Activated CD8-positive, alpha-beta memory T cell treated with anti-CD3 and anti-CD28 coated beads for 4 hours (primary cell): ENCODE results near the gene IL20RB.
"Not testable (repeated sequence)": the region's sequence is repeated elsewhere in the genome, so short reads cannot be mapped to it uniquely, and the experiment has no call there.

ENCODE experiments used
- DNase-seq, 2 donors: peaks; one replicate each; pipeline ENCODE4 v3.0.0-alpha.2; 2020; ENCODE audit warnings: low read depth in 2 of 2

Gene IL20RB

GRCh38 chr3:136943436-136943835 lies 14.3 kb upstream of the IL20RB start:
- no peak for DNase-seq

GRCh38 chr3:136946978-136947377 lies 10.8 kb upstream of the IL20RB start:
- no peak for DNase-seq

GRCh38 chr3:136947477-136947876 lies 10.3 kb upstream of the IL20RB start:
- DNase-seq = no peak

GRCh38 chr3:136949146-136949545 lies 8.6 kb upstream of the IL20RB start:
- no peak for DNase-seq

- DNase-seq = no peak
These were observed 8.1 kb upstream of the IL20RB start for GRCh38 chr3:136949708-136950107.

- DNase-seq = no peak
These were observed 7.2 kb upstream of the IL20RB start for GRCh38 chr3:136950623-136951022.

GRCh38 chr3:136952292-136952691 lies 5.5 kb upstream of the IL20RB start:
- no peak for DNase-seq

GRCh38 chr3:136954251-136954650 lies 3.5 kb upstream of the IL20RB start:
- no peak for DNase-seq

GRCh38 chr3:136954980-136955780 lies 2.6 kb upstream of the IL20RB start:
- no peak for DNase-seq

GRCh38 chr3:136955813-136956212 lies 2.0 kb upstream of the IL20RB start:
- no peak for DNase-seq

- DNase-seq = no peak
These were observed 812 bp upstream of the IL20RB start for GRCh38 chr3:136956971-136957370.

GRCh38 chr3:136958939-136959338 lies 1.2 kb downstream of the IL20RB start:
- no peak for DNase-seq

GRCh38 chr3:136959599-136959998 lies 1.8 kb downstream of the IL20RB start:
- no peak for DNase-seq

GRCh38 chr3:136960838-136961836 lies 3.4 kb downstream of the IL20RB start:
- no peak for DNase-seq

GRCh38 chr3:136962927-136963326 lies 5.1 kb downstream of the IL20RB start:
- DNase-seq = no peak

- DNase-seq = not testable (repeated sequence)
These were observed 11.8 kb downstream of the IL20RB start for GRCh38 chr3:136969539-136969938.

GRCh38 chr3:136973352-136973751 lies 15.6 kb downstream of the IL20RB start:
- no peak for DNase-seq

GRCh38 chr3:136974670-136975069 lies 16.9 kb downstream of the IL20RB start:
- no peak for DNase-seq

GRCh38 chr3:136979204-136979603 lies 21.4 kb downstream of the IL20RB start:
- no peak for DNase-seq

GRCh38 chr3:136979684-136980083 lies 21.9 kb downstream of the IL20RB start:
- DNase-seq = no peak

GRCh38 chr3:136982033-136982432 lies 24.2 kb downstream of the IL20RB start:
- DNase-seq = no peak

GRCh38 chr3:136982520-136983138 lies 24.8 kb downstream of the IL20RB start:
- DNase-seq = no peak
